KOPT-K1 (cell line): ENCODE results near the gene CDH20.

Experiments
- H3K27ac ChIP-seq: fragments of 200-600 bp; sonication (generic); 2 replicates; pipeline ENCODE4 v1.5.1; 2016; ENCODE audit warnings: antibody characterized with exemption, mild to moderate bottlenecking, low read depth, low read length; ENCODE audit not compliant: poor library complexity, severe bottlenecking
- H3K36me3 ChIP-seq: fragments of 200-600 bp; sonication (generic); 2 replicates; pipeline ENCODE4 v1.5.1; 2017; ENCODE audit warnings: antibody characterized with exemption, mild to moderate bottlenecking, low read length, moderate library complexity; ENCODE audit not compliant: insufficient read depth
- H3K9me3 ChIP-seq: fragments of 200-600 bp; sonication (generic); 2 replicates; pipeline ENCODE4 v1.5.1; 2017; ENCODE audit warnings: antibody characterized with exemption, low read length, mild to moderate bottlenecking; ENCODE audit not compliant: insufficient read depth, poor library complexity, severe bottlenecking

Gene CDH20

DNA sequence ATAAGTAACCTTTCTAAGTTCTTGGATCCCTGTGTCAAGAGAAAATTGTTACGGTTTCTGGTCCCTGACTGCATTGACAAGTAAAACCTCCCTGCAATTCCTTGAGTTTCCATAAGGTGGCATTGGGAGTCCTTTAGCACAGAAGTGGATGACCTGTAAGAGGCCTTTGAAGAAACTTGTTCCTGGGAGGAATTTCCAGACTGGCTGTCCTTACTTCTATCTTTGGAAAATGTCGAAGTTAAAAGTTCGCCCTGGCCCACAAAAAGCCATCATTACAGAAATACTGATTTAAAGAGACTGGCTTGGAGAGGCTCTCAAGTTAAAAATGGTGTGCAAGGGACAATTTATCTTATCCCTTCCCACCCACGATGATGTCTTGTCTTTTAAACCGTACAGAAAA is 218.4 kb downstream of the CDH20 start:
- no peaks in the 10 kb centered on the region for H3K36me3 ChIP-seq
- no peak overlapping the region for H3K27ac ChIP-seq
- no peaks in the 10 kb centered on the region for H3K9me3 ChIP-seq

DNA sequence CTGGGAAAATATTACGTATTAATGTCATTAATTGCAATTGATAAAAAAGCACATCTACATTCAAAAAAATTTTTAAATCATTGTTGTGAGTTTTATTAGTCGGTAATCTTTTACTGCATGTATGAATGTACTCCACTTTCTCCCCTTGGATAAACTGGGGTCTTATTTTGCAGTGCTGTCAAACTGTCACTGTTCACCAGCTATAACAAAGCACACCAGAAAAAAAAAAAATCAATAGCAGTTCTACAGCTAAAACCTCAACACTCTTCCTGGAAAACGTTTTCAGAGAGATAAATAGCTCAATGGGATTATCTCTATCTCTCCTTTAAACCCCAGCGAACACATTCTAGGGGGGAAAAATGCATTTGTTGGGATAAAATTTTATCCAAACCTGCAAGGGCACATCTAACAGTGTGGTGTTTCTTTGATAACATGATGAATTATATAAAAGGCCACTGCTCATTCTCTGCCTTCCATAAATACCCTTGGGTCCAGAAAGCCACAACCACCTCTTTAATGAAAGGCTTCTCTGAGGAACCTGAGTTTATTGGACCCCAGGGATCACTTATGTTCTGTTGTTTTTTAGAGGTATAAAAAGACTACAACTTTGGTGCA is 219.9 kb downstream of the CDH20 start:
- Histone ChIP-seq H3K9me3 (no peaks in the 10 kb centered on the region), H3K36me3 (no peaks in the 10 kb centered on the region), H3K27ac (no peak overlapping the region)

DNA sequence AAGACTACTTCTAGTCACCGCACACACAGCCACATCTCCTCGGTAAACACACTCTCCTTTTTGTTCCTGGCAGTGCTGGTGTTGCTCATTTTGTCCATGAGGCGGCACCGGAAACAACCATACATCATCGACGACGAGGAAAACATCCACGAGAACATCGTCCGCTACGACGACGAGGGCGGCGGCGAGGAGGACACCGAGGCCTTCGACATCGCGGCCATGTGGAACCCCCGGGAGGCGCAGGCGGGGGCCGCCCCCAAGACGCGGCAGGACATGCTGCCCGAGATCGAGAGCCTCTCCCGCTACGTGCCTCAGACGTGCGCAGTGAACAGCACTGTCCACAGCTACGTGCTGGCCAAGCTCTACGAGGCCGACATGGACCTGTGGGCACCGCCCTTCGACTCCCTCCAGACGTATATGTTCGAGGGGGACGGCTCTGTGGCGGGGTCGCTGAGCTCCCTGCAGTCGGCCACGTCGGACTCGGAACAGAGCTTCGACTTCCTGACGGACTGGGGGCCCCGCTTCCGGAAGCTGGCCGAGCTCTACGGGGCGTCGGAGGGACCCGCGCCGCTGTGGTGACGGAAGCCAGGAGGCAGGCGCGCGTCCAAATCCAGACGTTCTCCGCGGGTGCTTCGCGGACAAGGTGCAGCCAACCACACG is 221.0 kb downstream of the CDH20 start:
- H3K27ac ChIP-seq: no peak overlapping the region
- H3K9me3 ChIP-seq: no peaks in the 10 kb centered on the region
- no peaks in the 10 kb centered on the region for H3K36me3 ChIP-seq

- Histone ChIP-seq H3K36me3 (no peaks in the 10 kb centered on the region), H3K9me3 (no peaks in the 10 kb centered on the region), H3K27ac (no peak overlapping the region)
Measured at GRCh38 chr18:61554946-61555361, 221.7 kb downstream of the CDH20 start.

DNA sequence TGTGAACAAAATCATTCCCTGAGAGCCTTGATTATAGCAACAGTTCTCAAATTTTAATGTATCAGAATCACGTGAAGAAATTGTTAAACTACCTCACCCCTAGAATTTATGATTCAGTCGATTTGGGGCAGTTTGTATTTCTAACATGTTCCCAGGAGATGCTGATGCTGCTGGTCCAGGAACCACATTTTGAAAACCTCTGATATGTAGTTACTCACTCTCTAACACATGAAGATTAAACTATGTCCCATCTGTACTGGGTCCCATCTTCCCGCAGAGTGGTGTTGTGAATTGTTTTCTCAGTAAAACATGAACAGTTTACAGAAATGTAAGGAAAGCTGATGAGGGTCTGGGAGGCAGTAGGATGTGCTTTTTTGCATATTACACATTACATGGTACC is 223.1 kb downstream of the CDH20 start:
- Histone ChIP-seq H3K27ac (no peak overlapping the region), H3K9me3 (no peaks in the 10 kb centered on the region)

GRCh38 chr18:61556862-61557261 is 223.6 kb downstream of the CDH20 start:
- H3K36me3 ChIP-seq: no peaks in the 10 kb centered on the region
- H3K9me3 ChIP-seq: no peaks in the 10 kb centered on the region
- no peak overlapping the region for H3K27ac ChIP-seq

More for the DNA sequence above, 223.1 kb downstream of the CDH20 start:
- no peaks in the 10 kb centered on the region for H3K36me3 ChIP-seq

GRCh38 chr18:61569176-61569892 is 236.1 kb downstream of the CDH20 start:
- H3K27ac ChIP-seq: no peak overlapping the region
- H3K36me3 ChIP-seq: no peaks in the 10 kb centered on the region
- H3K9me3 ChIP-seq: no peaks in the 10 kb centered on the region

GRCh38 chr18:61570070-61570469 is 236.8 kb downstream of the CDH20 start:
- no peak overlapping the region for H3K27ac ChIP-seq

DNA sequence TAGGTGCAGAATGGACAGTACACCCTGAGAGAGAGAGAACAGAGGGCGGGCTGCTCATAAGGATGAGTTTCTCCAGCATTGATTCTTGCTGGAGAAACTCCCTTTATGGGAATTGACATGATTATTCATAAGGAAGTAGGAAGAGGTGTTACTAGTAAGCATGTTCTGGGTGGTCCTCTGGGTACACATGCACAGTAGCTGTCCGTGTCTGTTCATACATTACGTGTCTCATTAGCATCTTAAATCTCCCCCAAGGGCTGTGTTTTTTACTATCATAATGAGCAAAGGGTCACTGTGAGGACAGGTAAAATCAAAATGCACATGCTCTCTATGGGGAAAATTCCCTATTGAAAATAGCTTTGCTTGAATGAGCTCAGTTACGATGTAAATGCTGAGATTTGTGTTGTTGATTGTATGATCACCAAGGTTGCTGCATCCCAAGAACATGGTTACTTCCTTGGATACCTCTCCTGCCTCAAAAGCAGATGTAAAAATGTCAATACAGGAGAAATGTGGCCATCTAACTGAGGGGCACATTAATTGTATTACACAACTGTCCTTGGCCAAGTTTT is 238.9 kb downstream of the CDH20 start:
- no peaks in the 10 kb centered on the region for H3K9me3 ChIP-seq
- no peak overlapping the region for H3K27ac ChIP-seq
- no peaks in the 10 kb centered on the region for H3K36me3 ChIP-seq

More at GRCh38 chr18:61570070-61570469, 236.8 kb downstream of the CDH20 start:
- Histone ChIP-seq H3K9me3 (no peaks in the 10 kb centered on the region), H3K36me3 (no peaks in the 10 kb centered on the region)

DNA sequence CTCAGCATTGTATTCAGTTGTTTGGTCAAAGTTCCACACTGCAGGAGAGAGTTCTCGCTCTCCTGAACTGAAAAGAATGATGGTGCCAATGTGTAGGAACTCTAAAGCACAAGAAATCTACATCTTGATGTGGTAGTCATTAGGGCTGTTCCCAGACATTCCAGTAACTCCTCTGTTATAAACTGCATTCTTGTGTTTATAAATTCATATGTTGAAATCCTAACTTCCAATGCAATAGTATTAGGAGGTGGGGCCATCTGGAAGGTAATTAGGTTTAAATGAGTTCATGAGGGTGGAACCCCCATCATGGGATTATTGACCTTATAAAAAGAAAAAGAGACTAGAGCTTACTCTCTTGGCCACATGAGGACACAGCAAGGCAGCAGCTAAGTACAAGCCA is 239.6 kb downstream of the CDH20 start:
- Histone ChIP-seq H3K27ac (no peak overlapping the region), H3K36me3 (no peaks in the 10 kb centered on the region), H3K9me3 (no peaks in the 10 kb centered on the region)

DNA sequence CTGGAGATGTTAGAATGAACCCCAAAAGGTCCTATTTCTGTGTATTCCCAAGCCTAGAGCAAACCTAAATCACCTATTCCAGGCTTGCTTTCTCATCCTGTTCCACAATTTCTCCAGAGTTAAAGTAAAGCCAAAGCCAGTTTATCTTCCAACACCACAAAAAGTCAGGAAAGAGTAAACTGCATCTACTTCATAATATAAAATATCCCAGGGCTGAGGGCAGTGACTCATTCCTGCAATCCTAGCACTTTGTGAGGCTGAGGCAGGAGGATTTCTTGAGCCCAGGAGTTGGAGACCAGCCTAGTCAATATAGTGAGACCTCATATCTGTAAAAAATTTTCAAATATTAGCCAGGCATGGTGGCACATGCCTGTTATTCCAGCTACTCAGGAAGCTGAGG is 241.4 kb downstream of the CDH20 start:
- Histone ChIP-seq H3K9me3 (no peaks in the 10 kb centered on the region), H3K36me3 (no peaks in the 10 kb centered on the region), H3K27ac (no peak overlapping the region)

- Histone ChIP-seq H3K9me3 (no peaks in the 10 kb centered on the region), H3K27ac (no peak overlapping the region), H3K36me3 (no peaks in the 10 kb centered on the region)
Measured at GRCh38 chr18:61575419-61575818, 242.2 kb downstream of the CDH20 start.

DNA sequence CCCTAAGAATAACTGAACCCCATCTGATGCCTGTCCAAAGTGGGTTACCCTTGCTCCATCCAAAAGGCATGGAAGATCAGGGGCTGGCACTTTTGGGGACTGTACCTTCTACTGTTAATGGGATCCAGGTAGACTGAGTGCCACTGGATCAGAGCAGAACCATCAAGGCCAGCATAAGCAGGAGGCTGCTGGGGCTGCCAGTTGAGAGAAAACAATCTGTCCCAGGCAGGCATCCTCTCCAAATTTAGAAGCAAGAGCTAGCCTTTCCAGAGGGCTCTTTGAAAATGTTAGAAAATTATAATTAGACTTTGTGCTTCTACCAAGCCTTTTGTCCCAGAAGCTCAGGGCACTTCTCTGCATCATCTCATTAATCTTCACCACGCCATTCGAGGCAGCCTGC is 245.6 kb downstream of the CDH20 start:
- H3K27ac ChIP-seq: no peak overlapping the region
- no peaks in the 10 kb centered on the region for H3K36me3 ChIP-seq
- no peaks in the 10 kb centered on the region for H3K9me3 ChIP-seq

DNA sequence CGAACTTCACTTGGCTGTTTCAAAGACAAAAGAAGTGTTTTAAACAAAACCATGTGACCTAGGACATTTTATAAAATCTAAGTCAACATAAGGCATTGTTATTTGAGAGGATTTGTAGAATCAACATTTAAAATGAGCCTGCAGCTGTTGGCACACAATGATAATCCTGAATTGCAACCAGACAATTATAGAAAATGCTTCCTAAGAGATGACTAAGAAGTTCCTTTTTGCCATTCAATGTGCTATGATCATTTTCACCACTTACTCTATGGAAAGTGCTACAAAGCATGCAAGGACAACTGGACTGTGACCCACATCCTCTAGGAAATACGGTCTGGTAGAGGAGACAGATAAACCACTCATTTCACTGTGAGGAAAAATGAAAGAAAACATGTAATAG is 246.4 kb downstream of the CDH20 start:
- Histone ChIP-seq H3K27ac (no peak overlapping the region), H3K9me3 (no peaks in the 10 kb centered on the region), H3K36me3 (no peaks in the 10 kb centered on the region)

- Histone ChIP-seq H3K27ac (no peak overlapping the region), H3K36me3 (no peaks in the 10 kb centered on the region), H3K9me3 (no peaks in the 10 kb centered on the region)
Measured at GRCh38 chr18:61580046-61580445, 246.8 kb downstream of the CDH20 start.
